Smooth muscle cell (in vitro differentiated cells): ENCODE results near the gene MYO1F. TPM values are rescaled to one million over a fixed set of nuclear protein-coding genes. Genes with fewer than 3 reads are reported as not detected.

Experiments
- DNase-seq: peaks from one replicate; lab custom pipeline; 2025; ENCODE audit not compliant: unreplicated experiment; lab: John Stamatoyannopoulos, UW
- H2AFZ ChIP-seq: fragments of 200-600 bp; sonication (generic); 2 replicates; pipeline ENCODE4 v1.6.0; 2016; ENCODE audit warnings: antibody characterized with exemption, low read depth, mild to moderate bottlenecking
- H3F3A ChIP-seq: fragments of 200-600 bp; sonication (generic); 2 replicates; pipeline ENCODE4 v1.6.0; 2017; ENCODE audit warnings: antibody characterized with exemption, low read depth
- H3K27ac ChIP-seq: fragments of 200-600 bp; sonication (generic); 2 replicates; pipeline ENCODE4 v1.5.1; 2016; ENCODE audit warnings: low read depth, mild to moderate bottlenecking
- H3K27me3 ChIP-seq: fragments of 200-600 bp; sonication (generic); 2 replicates; pipeline ENCODE4 v1.6.1; 2016; ENCODE audit warnings: low read depth, mild to moderate bottlenecking
- H3K36me3 ChIP-seq: fragments of 200-600 bp; sonication (generic); 2 replicates; pipeline ENCODE4 v1.5.1; 2016; ENCODE audit warnings: low read depth
- H3K4me1 ChIP-seq: fragments of 200-600 bp; sonication (generic); 2 replicates; pipeline ENCODE4 v1.5.1; 2016; ENCODE audit warnings: low read depth
- H3K4me2 ChIP-seq: fragments of 200-600 bp; sonication (generic); 2 replicates; pipeline ENCODE4 v1.6.0; 2016; ENCODE audit warnings: mild to moderate bottlenecking
- H3K4me3 ChIP-seq: fragments of 200-600 bp; sonication (generic); 2 replicates; pipeline ENCODE4 v1.5.1; 2016; ENCODE audit warnings: mild to moderate bottlenecking
- H3K79me2 ChIP-seq: fragments of 200-600 bp; sonication (generic); 2 replicates; pipeline ENCODE4 v1.6.0; 2016; ENCODE audit warnings: low read depth, mild to moderate bottlenecking
- H3K9ac ChIP-seq: fragments of 200-600 bp; sonication (generic); 2 replicates; pipeline ENCODE4 v1.6.0; 2016; ENCODE audit warnings: low read depth
- H3K9me3 ChIP-seq: fragments of 200-600 bp; sonication (generic); replicated peaks from 2 replicates; pipeline ENCODE4 v1.5.1; 2016; ENCODE audit warnings: low read depth
- H4K20me1 ChIP-seq: fragments of 200-600 bp; sonication (generic); 2 replicates; pipeline ENCODE4 v1.6.0; 2016; ENCODE audit warnings: low read depth
- CTCF ChIP-seq: fragments of 200-600 bp; sonication (generic); IDR thresholded peaks from 2 replicates; pipeline ENCODE4 v1.5.1; 2017; ENCODE audit warnings: borderline replicate concordance, mild to moderate bottlenecking, antibody characterized with exemption; ENCODE audit not compliant: insufficient read depth, poor library complexity, severe bottlenecking
- WGBS: methylation state at CpG from one replicate; pipeline ENCODE4 v1.1.7; 2016; ENCODE audit warnings: low lambda C conversion rate; 5-methylcytosine and 5-hydroxymethylcytosine counted together
- polyA plus RNA-seq: library from polyadenylated mRNA; unstranded; fragments of >200 nt; fragmentation: Nextera tagmentation; extraction: Ambion mirVana; gene quantifications from 2 replicates; pipeline ENCODE4 v1.2.1, GENCODE V29; 2016
- total RNA-seq: library from RNA; depleted of rRNA; stranded (reverse); fragments of >200 nt; gene quantifications from 2 replicates; pipeline ENCODE4 v1.2.3, GENCODE V29; 2014

Gene MYO1F
- total and polyA plus RNA-seq, 2 experiments from 2014 or later, result 1.4 TPM; not detected in 1

GRCh38 chr19:8478598-8478997, 98.6 kb downstream of the MYO1F start:
- no peaks in the 10 kb centered on the region for H3K27me3 ChIP-seq
- H3K4me2 ChIP-seq, result no peak overlapping the region
- no peak for DNase-seq
- H3K4me3 ChIP-seq, result no peak overlapping the region
- no peaks in the 10 kb centered on the region for H3K9me3 ChIP-seq
- no peak for TF ChIP-seq CTCF
- peaks cover 87% of the 10 kb centered on the region for H3K79me2 ChIP-seq
- no peak overlapping the region for H2AFZ ChIP-seq
- H3K27ac ChIP-seq, result no peak overlapping the region
- H3F3A ChIP-seq, result peaks cover 7% of the 10 kb centered on the region
- H4K20me1 ChIP-seq, result peaks cover 100% of the 10 kb centered on the region
- H3K4me1 ChIP-seq, result no peaks in the 10 kb centered on the region
- H3K36me3 ChIP-seq, result peaks cover 12% of the 10 kb centered on the region
- 80% methylated on average over 3 of the region's 3 CpGs for WGBS
- no peak overlapping the region for H3K9ac ChIP-seq

DNA sequence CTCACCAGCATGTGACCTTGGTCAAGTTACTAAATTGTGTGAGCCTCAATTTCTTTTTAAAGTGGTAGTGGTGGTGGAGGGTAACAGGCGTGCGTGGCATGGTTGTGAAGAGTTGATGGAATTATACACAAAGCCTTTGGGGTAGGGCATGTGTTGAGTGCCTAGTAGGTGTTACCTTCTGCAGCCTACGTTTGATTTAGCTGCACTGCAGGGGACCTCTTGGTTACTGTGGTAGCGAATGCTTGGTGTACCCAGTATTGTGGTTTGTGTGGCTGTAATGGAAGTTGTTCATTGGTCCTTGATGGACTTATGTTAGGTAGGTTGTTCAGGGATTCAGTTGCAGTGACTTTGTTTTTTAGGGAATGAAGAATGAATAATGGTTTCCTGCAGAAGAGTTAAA, 99.4 kb downstream of the MYO1F start:
- Histone ChIP-seq H3K4me3 (no peak overlapping the region), H3F3A (peaks cover 7% of the 10 kb centered on the region), H4K20me1 (peaks cover 100% of the 10 kb centered on the region), H3K9ac (no peak overlapping the region), H3K4me2 (no peak overlapping the region), H3K27ac (no peak overlapping the region), H3K79me2 (peaks cover 90% of the 10 kb centered on the region), H3K4me1 (no peaks in the 10 kb centered on the region), H3K36me3 (peaks cover 15% of the 10 kb centered on the region), H3K27me3 (no peaks in the 10 kb centered on the region), H2AFZ (no peak overlapping the region), H3K9me3 (no peaks in the 10 kb centered on the region)
- WGBS, result 91% methylated on average over 4 of the region's 4 CpGs
- DNase-seq, result no peak
- no peak for TF ChIP-seq CTCF

DNA sequence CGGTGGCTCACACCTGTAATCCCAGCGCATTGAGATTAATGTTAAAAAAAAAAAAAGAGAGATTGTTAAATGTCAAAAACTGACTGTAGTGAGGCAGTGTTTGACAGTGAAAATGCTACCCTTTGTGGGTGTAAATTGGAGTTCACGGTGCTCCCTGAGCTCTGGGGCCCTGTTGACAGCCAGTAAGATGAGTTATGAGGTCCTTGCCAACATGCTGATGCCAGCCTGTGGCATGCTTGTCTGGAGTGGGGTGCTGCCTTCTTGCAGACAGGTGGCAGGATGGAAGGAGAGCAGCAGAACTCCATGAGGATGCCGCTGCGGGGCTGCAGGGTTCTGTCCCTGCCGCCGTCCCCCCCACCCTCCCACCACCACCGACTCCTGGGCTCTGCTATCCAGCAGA, 100.7 kb downstream of the MYO1F start:
- DNase-seq, result no peak
- H3K36me3 ChIP-seq, result peaks cover 16% of the 10 kb centered on the region

More for the DNA sequence above, 100.7 kb downstream of the MYO1F start:
- Histone ChIP-seq H3K9ac (no peak overlapping the region), H2AFZ (no peak overlapping the region), H3K27me3 (no peaks in the 10 kb centered on the region), H4K20me1 (peaks cover 100% of the 10 kb centered on the region), H3K27ac (no peak overlapping the region), H3K4me3 (no peak overlapping the region), H3F3A (peaks cover 7% of the 10 kb centered on the region), H3K4me2 (no peak overlapping the region), H3K4me1 (no peaks in the 10 kb centered on the region), H3K79me2 (peaks cover 92% of the 10 kb centered on the region), H3K9me3 (no peaks in the 10 kb centered on the region)
- no peak for TF ChIP-seq CTCF
- WGBS, result 96% methylated on average over 8 of the region's 8 CpGs
